Tibial artery (tissue), 4 donors: Measurements from ENCODE around the gene ASB16.

Experiments used
- DNase-seq, 2 donors: peaks; one replicate each; pipeline ENCODE4 v3.0.0-alpha.2; 2019
- H3K27ac ChIP-seq, 2 donors: fragments of 200-600 bp; sonication (generic) in 1 of 2; 1 replicate in 1 of 2; 2 replicates in 1 of 2; pipeline ENCODE4 v1.5.1; 2018 to 2019; ENCODE audit warnings: mild to moderate bottlenecking in 1 of 2
- H3K27me3 ChIP-seq, 2 donors: fragments of 200-600 bp; sonication (generic) in 1 of 2; one replicate each; pipeline versions ENCODE4 v1.5.1 to v1.6.0; 2016 to 2019
- H3K36me3 ChIP-seq, 3 donors: fragments of 200-600 bp; sonication (generic) in 2 of 3; one replicate each; pipeline ENCODE4 v1.5.1; 2016 to 2019; ENCODE audit warnings: mild to moderate bottlenecking in 2 of 3
- H3K4me1 ChIP-seq, 4 donors: fragments of 200-600 bp; sonication (generic) in 2 of 4; 1 replicate in 3 of 4; 2 replicates in 1 of 4; pipeline ENCODE4 v1.5.1; 2016 to 2019
- H3K4me3 ChIP-seq, 2 donors: fragments of 200-600 bp; sonication (generic) in 1 of 2; 1 replicate in 1 of 2; 2 replicates in 1 of 2; pipeline ENCODE4 v1.5.1; 2018 to 2019; ENCODE audit warnings: mild to moderate bottlenecking in 2 of 2
- H3K9me3 ChIP-seq, 3 donors: fragments of 200-600 bp; sonication (generic) in 1 of 3; one replicate each; pipeline ENCODE4 v1.5.1; 2016 to 2019
- CTCF ChIP-seq, 2 experiments: fragments of 200-600 bp in 1 of 2; fragments of 450-650 bp in 1 of 2; IDR thresholded peaks; one replicate each; pipeline ENCODE4 v1.5.1; 2017 to 2019; ENCODE audit warnings: antibody characterized with exemption in 2 of 2, mild to moderate bottlenecking in 1 of 2, moderate library complexity in 1 of 2
- intact Hi-C: fragments of 100-400 bp; cut with DNase I; formaldehyde crosslinking; loops from one replicate; pipeline ENCODE4 v1.15.0; 2023; ENCODE audit warnings: low total_unique reads

ASB16 gene

GRCh38 chr17:44199553-44200477 lies 29.3 kb downstream of the ASB16 start, which contains the start of gene ATXN7L3:
Gene ATXN7L3 (minus strand): TSS chr17:44199884. CDS start chr17:44198070, 1,814 bp downstream.
- H3K9me3 ChIP-seq, result no peaks in the 10 kb centered on the region
- peaks cover 0 to 22% (median 15%) of the 10 kb centered on the region in 4 donors for H3K4me1 ChIP-seq
- peak; percentile 99 to 100 for DNase-seq
- no peaks in the 10 kb centered on the region for H3K27me3 ChIP-seq
- peaks cover 22 to 28% (median 23%) of the 10 kb centered on the region in 3 donors for H3K36me3 ChIP-seq
- peak within 1 kb of the TSS; percentile 95 to 97 for H3K27ac ChIP-seq
- H3K4me3 ChIP-seq, result peak within 1 kb of the TSS; percentile 87 to 94
- no peak for TF ChIP-seq CTCF (IDR thresholded peaks at IDR 0.05)
- intact Hi-C loops, result loop anchor here (1.0 to 10.0 kb wide), 2 partner anchors 19 to 305 kb away; partner anchors contain the start of genes GPATCH8 and UBTF

GRCh38 chr17:44200478-44201155 lies 30.1 kb downstream of the ASB16 start:
- Histone ChIP-seq H3K27me3 (no peaks in the 10 kb centered on the region), H3K9me3 (no peaks in the 10 kb centered on the region), H3K4me1 (peaks cover 0 to 22% (median 15%) of the 10 kb centered on the region in 4 donors), H3K4me3 (peak overlapping the region; percentile 87 to 94), H3K27ac (peak overlapping the region; percentile 95 to 97), H3K36me3 (peaks cover 14 to 20% (median 15%) of the 10 kb centered on the region in 3 donors)
- DNase-seq, result no peak
- no peak for TF ChIP-seq CTCF (IDR thresholded peaks at IDR 0.05)
- intact Hi-C loops, result loop anchor here (1.0 to 10.0 kb wide), 2 partner anchors 19 to 304 kb away; partner anchors contain the start of genes GPATCH8 and UBTF

GRCh38 chr17:44202756-44203155 lies 32.3 kb downstream of the ASB16 start:
- no peak for DNase-seq
- H3K27ac ChIP-seq, result no peak overlapping the region
- no peaks in the 10 kb centered on the region for H3K27me3 ChIP-seq
- no peaks in the 10 kb centered on the region for H3K9me3 ChIP-seq
- TF ChIP-seq CTCF (IDR thresholded peaks at IDR 0.05), result no peak
- H3K4me3 ChIP-seq, result no peak overlapping the region
- H3K36me3 ChIP-seq, result peaks cover 12 to 13% (median 12%) of the 10 kb centered on the region in 3 donors
- intact Hi-C loops, result loop anchor here (10.0 kb wide), 1 partner anchor 302 kb away; the partner anchor contains the start of gene GPATCH8
- peaks cover 0 to 14% (median 11%) of the 10 kb centered on the region in 4 donors for H3K4me1 ChIP-seq

GRCh38 chr17:44203731-44204440 lies 33.4 kb downstream of the ASB16 start:
- H3K36me3 ChIP-seq, result peaks cover 20 to 25% (median 23%) of the 10 kb centered on the region in 3 donors
- H3K4me1 ChIP-seq, result peaks cover 0 to 4% (median 2%) of the 10 kb centered on the region in 4 donors
- no peak overlapping the region for H3K4me3 ChIP-seq
- H3K27me3 ChIP-seq, result no peaks in the 10 kb centered on the region
- peak; percentile 40 to 57 for TF ChIP-seq CTCF (IDR thresholded peaks at IDR 0.05)
- no peak overlapping the region for H3K27ac ChIP-seq
- intact Hi-C loops, result loop anchor here (10.0 kb wide), 1 partner anchor 301 kb away; the partner anchor contains the start of gene GPATCH8
- DNase-seq, result peak in 1 of 2 donors; percentile 39
- H3K9me3 ChIP-seq, result no peaks in the 10 kb centered on the region

- no peak overlapping the region for H3K27ac ChIP-seq
- H3K4me3 ChIP-seq, result no peak overlapping the region
Measured at GRCh38 chr17:44204441-44204882, 34.0 kb downstream of the ASB16 start.

More at GRCh38 chr17:44204441-44204882, 34.0 kb downstream of the ASB16 start:
- Histone ChIP-seq H3K27me3 (no peaks in the 10 kb centered on the region), H3K36me3 (peaks cover 26 to 30% (median 29%) of the 10 kb centered on the region in 3 donors), H3K9me3 (no peaks in the 10 kb centered on the region), H3K4me1 (peaks cover 0 to 4% (median 2%) of the 10 kb centered on the region in 4 donors)
- intact Hi-C loops, result loop anchor here (10.0 kb wide), 1 partner anchor 300 kb away; the partner anchor contains the start of gene GPATCH8
- DNase-seq, result no peak
- TF ChIP-seq CTCF (IDR thresholded peaks at IDR 0.05), result no peak
